HEK293T (cell line): ENCODE measurements around the gene ST6GALNAC5.
"Not testable (repeated sequence)": the region's sequence is repeated elsewhere in the genome, so short reads cannot be mapped to it uniquely, and the experiment has no call there.

Experiments used
- CTCF ChIA-PET: fragments of 350-600 bp; formaldehyde crosslinking; extraction: SDS; loops from one replicate; lab custom pipeline; 2021; ENCODE audit warnings: antibody characterized with exemption, inconsistent platforms; lab: Yijun Ruan, JAX
- POLR2A ChIA-PET: fragments of 350-600 bp; formaldehyde crosslinking; extraction: SDS; loops from one replicate; lab custom pipeline; 2020; ENCODE audit warnings: antibody characterized with exemption, inconsistent platforms; lab: Yijun Ruan, JAX
- DNase-seq: peaks from one replicate; pipeline ENCODE4 v3.0.0; 2012; ENCODE audit warnings: mixed read lengths; ENCODE audit errors: extremely low spot score
- ARNT ChIP-seq: fragments of 450-650 bp; IDR thresholded peaks from 2 replicates; pipeline ENCODE4 v1.6.1; 2017; ENCODE audit warnings: mild to moderate bottlenecking
- BHLHE40 ChIP-seq: fragments of 450-650 bp; IDR thresholded peaks from 2 replicates; pipeline ENCODE4 v1.6.1; 2016; ENCODE audit warnings: mild to moderate bottlenecking, moderate library complexity, borderline replicate concordance
- CTBP1 ChIP-seq: fragments of 450-650 bp; IDR thresholded peaks from 2 replicates; pipeline ENCODE4 v1.6.1; 2016; ENCODE audit warnings: borderline replicate concordance
- ELF4 ChIP-seq: fragments of 450-650 bp; IDR thresholded peaks from 2 replicates; pipeline ENCODE4 v1.6.1; 2017; ENCODE audit warnings: antibody characterized with exemption
- FOXA1 ChIP-seq: fragments of 450-650 bp; IDR thresholded peaks from 2 replicates; pipeline ENCODE4 v1.6.1; 2016; ENCODE audit warnings: mild to moderate bottlenecking
- FOXK2 ChIP-seq: fragments of 450-650 bp; IDR thresholded peaks from 2 replicates; pipeline ENCODE4 v1.6.1; 2016; ENCODE audit warnings: mild to moderate bottlenecking
- FOXM1 ChIP-seq: fragments of 450-650 bp; IDR thresholded peaks from 2 replicates; pipeline ENCODE4 v1.6.1; 2017; ENCODE audit warnings: mild to moderate bottlenecking, borderline replicate concordance
- HDGF ChIP-seq: fragments of 450-650 bp; IDR thresholded peaks from 2 replicates; pipeline ENCODE4 v1.6.1; 2017; ENCODE audit warnings: antibody characterized with exemption, borderline replicate concordance
- L3MBTL2 ChIP-seq: fragments of 450-650 bp; conservative IDR thresholded peaks from 2 replicates; pipeline ENCODE4 v1.6.1; 2016; ENCODE audit warnings: mild to moderate bottlenecking
- LEF1 ChIP-seq: fragments of 450-650 bp; IDR thresholded peaks from 2 replicates; pipeline ENCODE4 v1.6.1; 2017; ENCODE audit warnings: mild to moderate bottlenecking, borderline replicate concordance
- NFRKB ChIP-seq: fragments of 450-650 bp; IDR thresholded peaks from 2 replicates; pipeline ENCODE4 v1.6.1; 2016; ENCODE audit warnings: mild to moderate bottlenecking, moderate library complexity
- PKNOX1 ChIP-seq: fragments of 450-650 bp; IDR thresholded peaks from 2 replicates; pipeline ENCODE4 v1.6.1; 2016
- SP1 ChIP-seq: fragments of 450-650 bp; IDR thresholded peaks from 2 replicates; pipeline ENCODE4 v1.6.1; 2017
- SUZ12 ChIP-seq: fragments of 450-650 bp; IDR thresholded peaks from 2 replicates; pipeline ENCODE4 v1.6.1; 2016; ENCODE audit warnings: mild to moderate bottlenecking
- TARDBP ChIP-seq: fragments of 450-650 bp; IDR thresholded peaks from 2 replicates; pipeline ENCODE4 v1.6.1; 2016
- ZNF384 ChIP-seq: fragments of 450-650 bp; IDR thresholded peaks from 2 replicates; pipeline ENCODE4 v1.6.1; 2016

ST6GALNAC5 gene

DNA sequence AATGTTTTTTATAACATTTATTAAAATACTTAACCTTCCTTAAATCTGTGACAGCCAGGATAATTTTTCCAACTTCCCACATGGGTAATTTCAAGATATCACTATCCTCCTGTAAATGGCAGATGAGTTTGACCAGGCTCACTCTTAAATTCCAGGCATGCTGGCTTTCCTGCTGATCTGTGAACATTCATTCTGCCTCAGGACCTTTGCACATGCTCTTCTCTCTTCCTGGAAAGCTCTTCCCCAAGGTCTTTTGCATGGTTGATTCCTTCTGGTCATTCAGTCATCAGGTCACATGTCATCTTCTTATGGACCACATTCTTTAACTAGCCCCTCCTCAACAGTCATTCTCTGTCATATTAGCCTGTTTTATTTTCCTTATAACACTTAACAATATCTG, 5.7 kb downstream of the ST6GALNAC5 start:
- ChIA-PET CTCF (no interaction called here), POLR2A (no interaction called here)
- DNase-seq, result no peak
- TF ChIP-seq FOXM1, result no peak
- no peak for TF ChIP-seq SUZ12
- no peak for TF ChIP-seq HDGF
- TF ChIP-seq ELF4, result no peak
- TF ChIP-seq SP1, result no peak
- TF ChIP-seq BHLHE40, result no peak
- no peak for TF ChIP-seq ARNT

- ChIA-PET POLR2A (no interaction called here), CTCF (no interaction called here)
- no peak for TF ChIP-seq CTBP1
- no peak for TF ChIP-seq FOXK2
- no peak for TF ChIP-seq FOXM1
- TF ChIP-seq BHLHE40, result no peak
- no peak for TF ChIP-seq NFRKB
- no peak for TF ChIP-seq TARDBP
- TF ChIP-seq ARNT, result no peak
- no peak for TF ChIP-seq SP1
- TF ChIP-seq LEF1, result no peak
- no peak for TF ChIP-seq ZNF384
- TF ChIP-seq FOXA1, result no peak
- no peak for TF ChIP-seq ELF4
- TF ChIP-seq L3MBTL2, result no peak
- no peak for DNase-seq
These were observed 9.5 kb downstream of the ST6GALNAC5 start for GRCh38 chr1:76876655-76877395.

GRCh38 chr1:76879014-76879413, 11.7 kb downstream of the ST6GALNAC5 start:
- CTCF ChIA-PET, POLR2A ChIA-PET, DNase-seq: not testable (repeated sequence)

GRCh38 chr1:76881762-76882161, 14.5 kb downstream of the ST6GALNAC5 start:
- DNase-seq, result no peak

DNA sequence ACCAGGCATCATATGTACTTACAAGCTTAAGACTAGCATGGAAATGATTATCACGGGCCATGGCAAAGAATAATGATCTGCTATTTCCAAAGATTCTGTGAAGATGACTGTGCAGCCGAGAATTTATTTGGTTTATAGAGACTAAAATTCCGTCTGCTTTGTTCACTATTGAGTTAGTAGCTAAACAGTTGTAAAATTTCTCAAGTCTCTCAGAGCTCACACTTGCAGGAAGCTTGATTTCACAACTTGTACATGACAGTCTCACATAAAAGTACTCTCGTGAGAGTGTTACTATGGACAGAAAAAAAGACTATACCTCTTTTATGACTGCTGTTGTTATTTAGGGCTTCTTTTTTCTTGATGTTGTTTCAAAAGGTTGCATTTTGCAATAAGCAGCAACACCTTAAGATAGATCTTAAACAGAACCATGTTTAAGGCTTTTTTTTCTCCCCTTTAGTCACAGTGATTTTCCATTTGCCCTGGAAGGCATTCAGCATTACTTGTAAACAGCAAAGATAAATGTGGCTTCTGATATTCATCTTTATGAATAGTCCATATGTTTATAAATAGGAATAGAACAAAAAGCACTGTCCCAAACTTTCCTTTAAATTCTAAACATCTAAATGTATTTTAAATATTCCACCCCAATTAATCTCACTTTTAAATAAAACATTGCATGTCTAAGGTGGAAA, 24.8 kb downstream of the ST6GALNAC5 start:
- TF ChIP-seq SP1 (no peak), ELF4 (no peak), HDGF (no peak), FOXM1 (no peak), L3MBTL2 (no peak), PKNOX1 (no peak), BHLHE40 (no peak), ARNT (no peak), LEF1 (no peak), TARDBP (no peak), CTBP1 (no peak), ZNF384 (no peak), SUZ12 (no peak), FOXK2 (no peak), FOXA1 (no peak), NFRKB (no peak)
- no peak for DNase-seq
- CTCF ChIA-PET, result no interaction called here
- POLR2A ChIA-PET, result no interaction called here

More at GRCh38 chr1:76881762-76882161, 14.5 kb downstream of the ST6GALNAC5 start:
- TF ChIP-seq ARNT (no peak), NFRKB (no peak), ZNF384 (no peak)
- CTCF ChIA-PET, result no interaction called here
- POLR2A ChIA-PET, result no interaction called here

GRCh38 chr1:76892675-76893074, 25.4 kb downstream of the ST6GALNAC5 start:
- no peak for DNase-seq

More at GRCh38 chr1:76892675-76893074, 25.4 kb downstream of the ST6GALNAC5 start:
- TF ChIP-seq NFRKB (no peak), FOXA1 (no peak), ELF4 (no peak), FOXM1 (no peak), SP1 (no peak), HDGF (no peak), SUZ12 (no peak), FOXK2 (no peak), CTBP1 (no peak), ZNF384 (no peak), PKNOX1 (no peak)
- POLR2A ChIA-PET, result no interaction called here
- CTCF ChIA-PET, result no interaction called here
